Lower leg skin (tissue), 3 donors: Measurements from ENCODE around the gene PDIA2.

Experiments used
- POLR2A ChIP-seq, 2 donors: fragments of 450-650 bp; IDR thresholded peaks; one replicate each; pipeline ENCODE4 v1.6.1; 2016 to 2017; ENCODE audit warnings: antibody characterized with exemption in 2 of 2, mild to moderate bottlenecking in 1 of 2, moderate library complexity in 1 of 2
- TF ChIP-seq, protein P1 (sequence below), 3 donors: fragments of 450-650 bp; IDR thresholded peaks; one replicate each; pipeline ENCODE4 v1.5.1; 2016; ENCODE audit warnings: antibody characterized with exemption in 3 of 3, mild to moderate bottlenecking in 3 of 3, moderate library complexity in 2 of 3

DNA sequence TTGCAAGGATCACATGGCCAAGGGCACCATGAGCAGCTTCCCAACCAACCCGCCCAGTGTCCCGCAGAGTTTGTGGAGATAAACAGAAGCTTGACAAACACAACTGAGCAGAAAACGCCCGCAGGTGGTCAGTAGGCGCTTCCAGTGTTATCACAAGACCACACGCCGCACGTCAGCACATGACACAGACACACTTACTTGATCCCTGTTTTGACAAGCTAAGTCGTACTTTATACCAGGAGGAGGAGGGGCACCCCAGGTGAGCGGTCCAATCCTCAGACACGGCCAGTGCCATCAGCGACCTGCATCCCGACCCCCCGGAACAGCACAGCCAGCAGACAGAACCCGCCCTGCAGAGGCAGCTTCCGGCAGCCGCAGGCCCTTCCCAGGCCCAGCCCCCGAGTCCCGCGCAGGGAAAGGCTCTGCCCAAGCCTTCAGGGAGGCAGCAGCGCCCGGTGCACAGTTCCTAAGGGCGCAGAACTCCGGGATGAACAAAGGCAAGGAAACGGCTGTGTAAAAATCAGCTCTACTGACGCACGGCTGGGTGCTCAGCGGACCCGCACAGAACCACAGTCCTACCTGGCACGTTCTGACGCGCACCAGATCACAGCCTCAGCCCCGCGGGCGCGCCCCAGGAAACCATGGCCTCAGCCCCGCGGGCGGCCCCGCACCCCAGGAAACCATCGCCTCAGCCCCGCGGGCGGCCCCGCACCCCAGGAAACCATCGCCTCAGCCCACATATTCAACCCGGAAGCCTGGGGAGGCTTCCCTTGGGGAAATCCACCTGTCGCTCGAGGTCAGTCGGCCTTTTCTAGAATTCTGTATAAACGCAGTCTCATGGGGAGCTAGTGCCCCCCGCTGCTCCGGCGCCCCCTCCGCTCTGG is 41.7 kb downstream of the PDIA2 start:
- TF ChIP-seq, protein P1, sequence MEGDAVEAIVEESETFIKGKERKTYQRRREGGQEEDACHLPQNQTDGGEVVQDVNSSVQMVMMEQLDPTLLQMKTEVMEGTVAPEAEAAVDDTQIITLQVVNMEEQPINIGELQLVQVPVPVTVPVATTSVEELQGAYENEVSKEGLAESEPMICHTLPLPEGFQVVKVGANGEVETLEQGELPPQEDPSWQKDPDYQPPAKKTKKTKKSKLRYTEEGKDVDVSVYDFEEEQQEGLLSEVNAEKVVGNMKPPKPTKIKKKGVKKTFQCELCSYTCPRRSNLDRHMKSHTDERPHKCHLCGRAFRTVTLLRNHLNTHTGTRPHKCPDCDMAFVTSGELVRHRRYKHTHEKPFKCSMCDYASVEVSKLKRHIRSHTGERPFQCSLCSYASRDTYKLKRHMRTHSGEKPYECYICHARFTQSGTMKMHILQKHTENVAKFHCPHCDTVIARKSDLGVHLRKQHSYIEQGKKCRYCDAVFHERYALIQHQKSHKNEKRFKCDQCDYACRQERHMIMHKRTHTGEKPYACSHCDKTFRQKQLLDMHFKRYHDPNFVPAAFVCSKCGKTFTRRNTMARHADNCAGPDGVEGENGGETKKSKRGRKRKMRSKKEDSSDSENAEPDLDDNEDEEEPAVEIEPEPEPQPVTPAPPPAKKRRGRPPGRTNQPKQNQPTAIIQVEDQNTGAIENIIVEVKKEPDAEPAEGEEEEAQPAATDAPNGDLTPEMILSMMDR (IDR thresholded peaks at IDR 0.05): no peak
- no peak for TF ChIP-seq POLR2A (IDR thresholded peaks at IDR 0.05)
